ENCODE data around the gene LUC7L3.

Gene LUC7L3

GRCh38 chr17:50682441-50682840 is 37.0 kb upstream of the LUC7L3 start:
- POLR2A ChIA-PET, result no interaction called here
- no peak for DNase-seq (ENCODE audit: extremely low spot score)
- TF ChIP-seq CTCF (IDR thresholded peaks at IDR 0.05; ENCODE audit: control extremely low read depth, extremely low read depth, low read depth, missing control alignments), result no peak
- CTCF ChIA-PET, result no interaction called here

GRCh38 chr17:50682938-50683337 is 36.5 kb upstream of the LUC7L3 start:
- TF ChIP-seq CTCF (IDR thresholded peaks at IDR 0.05; ENCODE audit: control extremely low read depth, extremely low read depth, low read depth, missing control alignments), result no peak
- no peak for DNase-seq (ENCODE audit: extremely low spot score)
- CTCF ChIA-PET, result no interaction called here
- POLR2A ChIA-PET, result no interaction called here

- POLR2A ChIA-PET, result no interaction called here
These were observed 35.7 kb upstream of the LUC7L3 start for GRCh38 chr17:50683434-50684287.

GRCh38 chr17:50684288-50684611 is 35.2 kb upstream of the LUC7L3 start:
- no peak for DNase-seq (ENCODE audit: extremely low spot score)
- no peak for TF ChIP-seq CTCF (IDR thresholded peaks at IDR 0.05; ENCODE audit: control extremely low read depth, extremely low read depth, low read depth, missing control alignments)
- POLR2A ChIA-PET, result no interaction called here
- CTCF ChIA-PET, result interaction anchor here (1.9 kb wide), 1 partner anchor 10 kb away, joined by 5 read pairs; no protein-coding TSS in a partner anchor

More at GRCh38 chr17:50683434-50684287, 35.7 kb upstream of the LUC7L3 start:
- DNase-seq (ENCODE audit: extremely low spot score), result no peak
- no peak for TF ChIP-seq CTCF (IDR thresholded peaks at IDR 0.05; ENCODE audit: control extremely low read depth, extremely low read depth, low read depth, missing control alignments)
- CTCF ChIA-PET, result interaction anchor here (1.9 kb wide), 1 partner anchor 11 kb away, joined by 5 read pairs; no protein-coding TSS in a partner anchor

GRCh38 chr17:50684612-50685333 is 34.6 kb upstream of the LUC7L3 start:
- ChIA-PET CTCF (interaction anchor here (1.3 to 1.9 kb wide), 3 partner anchors 10 to 135 kb away, joined by 3 to 5 read pairs (median 3); no protein-coding TSS in a partner anchor), POLR2A (no interaction called here)
- no peak for DNase-seq (ENCODE audit: extremely low spot score)
- no peak for TF ChIP-seq CTCF (IDR thresholded peaks at IDR 0.05; ENCODE audit: control extremely low read depth, extremely low read depth, low read depth, missing control alignments)

- POLR2A ChIA-PET, result no interaction called here
- CTCF ChIA-PET, result interaction anchor here (1.3 to 1.9 kb wide), 3 partner anchors 9 to 135 kb away, joined by 3 to 5 read pairs (median 3); no protein-coding TSS in a partner anchor
These were observed 34.1 kb upstream of the LUC7L3 start for GRCh38 chr17:50685334-50685665.

More at GRCh38 chr17:50685334-50685665, 34.1 kb upstream of the LUC7L3 start:
- no peak for TF ChIP-seq CTCF (IDR thresholded peaks at IDR 0.05; ENCODE audit: control extremely low read depth, extremely low read depth, low read depth, missing control alignments)
- DNase-seq (ENCODE audit: extremely low spot score), result no peak
